IPS-18a (cell line): ENCODE measurements around the gene TARP.

Experiments
- H3K27ac ChIP-seq: one replicate; pipeline ENCODE4 v1.5.1; 2013; ENCODE audit warnings: low read length
- H3K27me3 ChIP-seq: one replicate; pipeline ENCODE4 v1.6.1; 2013; ENCODE audit warnings: mild to moderate bottlenecking, low read length; ENCODE audit not compliant: control insufficient read depth, insufficient read depth
- H3K36me3 ChIP-seq: one replicate; pipeline ENCODE4 v1.6.1; 2013; ENCODE audit warnings: low read depth, low read length; ENCODE audit not compliant: control insufficient read depth
- H3K4me1 ChIP-seq: one replicate; pipeline ENCODE4 v1.6.1; 2013; ENCODE audit warnings: low read depth, low read length; ENCODE audit not compliant: control insufficient read depth
- H3K4me3 ChIP-seq: one replicate; pipeline ENCODE4 v1.5.1; 2013; ENCODE audit warnings: low read length
- H3K9ac ChIP-seq: one replicate; pipeline ENCODE4 v1.6.1; 2013; ENCODE audit warnings: mild to moderate bottlenecking, low read length, moderate library complexity
- H3K9me3 ChIP-seq: one replicate; pipeline ENCODE4 v1.6.1; 2013; ENCODE audit warnings: low read depth, low read length; ENCODE audit not compliant: control insufficient read depth

TARP gene

DNA sequence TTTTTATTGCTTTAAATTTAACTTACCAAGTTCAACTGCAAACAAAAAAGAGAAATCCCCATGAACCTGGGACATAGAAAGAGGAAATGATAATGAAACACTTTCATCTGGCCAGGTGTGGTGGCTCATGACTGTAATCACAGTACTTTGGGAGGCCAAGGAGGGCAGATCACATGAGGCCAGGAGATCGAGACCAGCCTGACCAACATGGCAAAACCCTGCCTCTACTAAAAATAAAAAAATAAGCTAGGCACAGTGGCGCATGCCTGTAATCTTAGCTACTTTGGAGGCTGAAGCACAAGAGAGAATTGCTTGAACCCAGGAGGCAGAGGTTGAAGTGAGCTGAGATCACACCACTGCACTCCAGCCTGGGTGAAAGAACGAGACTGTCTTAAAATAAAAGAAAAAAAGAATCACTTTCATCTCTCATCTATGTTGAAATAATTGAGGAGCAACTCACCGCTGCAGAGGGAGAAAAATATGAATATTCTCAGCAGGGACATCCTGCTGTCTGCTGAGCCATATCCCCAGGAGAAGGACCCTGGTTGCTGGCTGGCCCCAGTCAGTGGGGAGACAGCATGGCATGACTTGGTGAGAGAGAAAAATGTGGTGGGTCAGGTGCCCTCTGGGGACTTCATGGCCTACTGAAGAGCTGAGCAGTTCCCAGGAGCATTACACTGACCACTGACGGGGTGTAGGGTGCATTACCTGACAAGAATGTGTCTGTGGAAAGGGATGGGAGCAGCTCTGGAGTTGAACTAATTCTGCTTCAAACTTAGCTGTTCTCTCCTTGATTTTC lies 22.8 kb upstream of the TARP start:
- no peaks in the 10 kb centered on the region for H3K27me3 ChIP-seq
- no peaks in the 10 kb centered on the region for H3K4me1 ChIP-seq
- H3K9ac ChIP-seq: no peak overlapping the region
- H3K36me3 ChIP-seq: no peaks in the 10 kb centered on the region
- H3K9me3 ChIP-seq: no peaks in the 10 kb centered on the region
- H3K27ac ChIP-seq: no peak overlapping the region
- no peak overlapping the region for H3K4me3 ChIP-seq

DNA sequence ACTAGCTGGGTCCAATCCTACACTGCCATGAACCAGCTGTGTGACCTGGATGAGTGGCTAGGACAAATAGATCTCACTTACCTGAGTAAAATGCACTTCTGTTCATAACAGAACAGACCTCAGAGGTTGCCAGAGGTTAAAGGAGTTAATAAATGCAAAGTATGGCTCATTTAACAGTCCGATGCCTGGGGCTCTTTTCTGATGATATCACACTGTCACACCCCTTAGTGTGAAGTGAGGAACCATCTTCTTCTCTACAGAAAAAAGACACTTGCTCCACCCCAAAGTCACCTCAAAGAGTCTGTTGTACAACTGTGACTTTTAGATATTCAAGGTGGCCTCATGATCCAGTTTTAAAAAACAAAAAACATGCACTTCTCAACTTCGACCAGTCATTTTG lies 21.5 kb upstream of the TARP start:
- no peaks in the 10 kb centered on the region for H3K27me3 ChIP-seq
- no peak overlapping the region for H3K4me3 ChIP-seq
- H3K36me3 ChIP-seq: no peaks in the 10 kb centered on the region
- no peaks in the 10 kb centered on the region for H3K9me3 ChIP-seq
- H3K4me1 ChIP-seq: no peaks in the 10 kb centered on the region
- H3K27ac ChIP-seq: no peak overlapping the region
- no peak overlapping the region for H3K9ac ChIP-seq

DNA sequence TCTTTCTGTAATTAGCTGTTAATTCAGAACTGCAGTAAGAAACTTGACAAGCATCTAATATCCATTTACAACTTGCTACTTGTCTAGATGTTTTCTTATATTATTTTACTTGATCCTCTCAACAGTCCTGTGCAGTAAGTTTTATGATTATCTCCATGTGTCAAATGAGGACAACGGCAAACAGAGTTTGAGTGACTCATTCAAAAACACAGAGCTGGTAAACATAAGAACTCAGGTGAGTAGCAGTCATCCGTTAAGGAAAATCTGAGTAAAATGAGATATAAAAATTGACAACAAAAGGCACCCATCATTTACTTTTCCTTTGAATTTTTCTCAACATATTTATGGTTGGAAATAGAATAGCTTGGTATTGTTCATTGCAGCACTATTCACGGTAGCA lies 19.0 kb upstream of the TARP start:
- no peaks in the 10 kb centered on the region for H3K9me3 ChIP-seq
- no peak overlapping the region for H3K4me3 ChIP-seq
- H3K27ac ChIP-seq: no peak overlapping the region
- H3K9ac ChIP-seq: no peak overlapping the region
- H3K4me1 ChIP-seq: no peaks in the 10 kb centered on the region
- H3K27me3 ChIP-seq: no peaks in the 10 kb centered on the region
- no peaks in the 10 kb centered on the region for H3K36me3 ChIP-seq

DNA sequence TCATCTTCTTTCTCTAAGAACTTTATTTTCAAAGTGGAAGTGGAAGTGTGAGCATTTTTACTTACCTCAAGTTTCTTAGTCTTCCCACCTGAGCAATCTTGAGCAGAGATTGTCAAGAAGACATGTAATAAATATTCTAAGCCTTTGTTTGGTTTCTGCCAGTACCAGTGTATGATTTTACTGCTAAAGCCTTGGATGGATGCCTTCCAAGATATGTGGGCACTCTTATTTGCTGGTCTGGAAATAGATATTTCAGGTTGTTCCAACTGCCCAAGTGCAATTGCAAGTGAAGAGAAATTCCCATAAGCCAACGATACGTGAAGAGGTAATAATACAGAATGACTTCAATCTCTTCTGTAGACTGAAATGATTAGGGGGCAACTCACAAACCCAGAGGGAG lies 18.2 kb upstream of the TARP start:
- Histone ChIP-seq H3K9ac (no peak overlapping the region), H3K4me3 (no peak overlapping the region), H3K27ac (no peak overlapping the region), H3K27me3 (no peaks in the 10 kb centered on the region), H3K4me1 (no peaks in the 10 kb centered on the region), H3K9me3 (no peaks in the 10 kb centered on the region), H3K36me3 (no peaks in the 10 kb centered on the region)

GRCh38 chr7:38291117-38291647 lies 17.7 kb upstream of the TARP start:
- Histone ChIP-seq H3K4me1 (no peaks in the 10 kb centered on the region), H3K27ac (no peak overlapping the region), H3K9me3 (no peaks in the 10 kb centered on the region), H3K27me3 (no peaks in the 10 kb centered on the region), H3K9ac (no peak overlapping the region), H3K4me3 (no peak overlapping the region), H3K36me3 (no peaks in the 10 kb centered on the region)

GRCh38 chr7:38284553-38284952 lies 11.1 kb upstream of the TARP start:
- Histone ChIP-seq H3K9ac (no peak overlapping the region), H3K4me3 (no peak overlapping the region), H3K4me1 (no peaks in the 10 kb centered on the region), H3K27me3 (no peaks in the 10 kb centered on the region), H3K9me3 (no peaks in the 10 kb centered on the region), H3K27ac (no peak overlapping the region), H3K36me3 (no peaks in the 10 kb centered on the region)

DNA sequence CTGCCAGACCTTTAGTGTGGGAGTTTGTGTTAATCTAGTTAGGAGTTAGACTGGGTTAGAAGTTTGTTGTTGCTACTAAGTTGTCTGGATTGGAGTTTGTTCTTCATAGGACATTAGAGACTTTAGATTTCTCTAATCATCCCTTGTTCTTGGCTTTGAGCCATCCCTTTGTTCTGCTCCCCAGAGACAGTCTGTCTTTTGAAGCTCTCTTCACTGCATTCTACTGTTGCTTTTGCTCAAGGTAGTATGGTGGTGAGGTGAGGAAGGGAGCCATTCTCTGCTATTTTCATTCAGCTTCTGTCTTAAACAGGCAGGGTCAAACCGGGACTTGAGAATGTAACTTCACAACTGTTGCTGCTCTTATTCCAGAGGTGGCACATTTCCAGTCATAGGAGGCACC lies 10.4 kb upstream of the TARP start:
- Histone ChIP-seq H3K4me1 (no peaks in the 10 kb centered on the region), H3K9ac (no peak overlapping the region), H3K4me3 (no peak overlapping the region), H3K36me3 (no peaks in the 10 kb centered on the region), H3K27me3 (no peaks in the 10 kb centered on the region), H3K27ac (no peak overlapping the region), H3K9me3 (no peaks in the 10 kb centered on the region)

- no peaks in the 10 kb centered on the region for H3K9me3 ChIP-seq
- no peak overlapping the region for H3K9ac ChIP-seq
- H3K36me3 ChIP-seq: no peaks in the 10 kb centered on the region
- H3K27ac ChIP-seq: no peak overlapping the region
- no peaks in the 10 kb centered on the region for H3K27me3 ChIP-seq
- no peak overlapping the region for H3K4me3 ChIP-seq
- H3K4me1 ChIP-seq: no peaks in the 10 kb centered on the region
These were observed 9.7 kb upstream of the TARP start for GRCh38 chr7:38283107-38283506.

DNA sequence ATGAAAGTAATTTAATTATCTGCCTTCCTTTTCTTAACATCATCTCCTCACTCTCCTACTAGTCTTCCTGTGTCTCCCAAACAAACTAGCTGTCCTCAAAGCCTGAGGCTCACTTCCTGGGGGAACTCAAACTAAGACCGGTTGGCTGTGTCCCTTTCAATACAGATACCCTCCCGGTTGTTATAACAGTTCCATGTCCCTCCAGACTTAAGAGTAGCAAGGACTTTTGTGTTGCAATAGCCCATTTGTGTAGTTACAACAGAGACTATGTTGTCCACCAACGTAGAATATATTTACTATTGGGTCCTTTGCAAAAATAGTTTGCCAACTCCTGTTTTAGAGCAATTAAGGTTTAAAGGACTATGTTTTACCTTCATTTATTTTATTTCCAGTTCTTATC lies 8.6 kb upstream of the TARP start:
- Histone ChIP-seq H3K36me3 (no peaks in the 10 kb centered on the region), H3K27ac (no peak overlapping the region)

DNA sequence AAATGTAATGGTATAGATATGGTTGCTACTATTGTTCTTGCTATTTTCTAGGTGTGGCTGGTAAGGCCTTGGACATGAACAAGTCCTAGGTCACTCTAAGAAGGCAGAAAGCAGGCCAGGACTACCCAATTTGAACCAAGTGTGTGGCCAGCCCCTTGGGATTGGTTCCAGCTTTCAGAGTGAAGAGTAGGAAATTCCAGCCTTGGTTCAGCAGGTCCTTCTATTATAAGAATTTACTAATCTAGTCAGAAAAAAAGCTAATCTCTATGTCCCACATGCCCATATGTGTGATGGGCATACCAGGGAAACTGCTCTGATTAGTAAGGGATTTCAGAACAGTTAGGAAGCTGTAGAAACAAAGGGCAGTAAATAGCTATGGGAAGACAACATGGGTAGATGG lies 7.8 kb upstream of the TARP start:
- H3K4me3 ChIP-seq: no peak overlapping the region
- H3K9ac ChIP-seq: no peak overlapping the region
- H3K27ac ChIP-seq: no peak overlapping the region
- no peaks in the 10 kb centered on the region for H3K27me3 ChIP-seq
- H3K36me3 ChIP-seq: no peaks in the 10 kb centered on the region
- peaks cover 5% of the 10 kb centered on the region for H3K4me1 ChIP-seq
- no peaks in the 10 kb centered on the region for H3K9me3 ChIP-seq

More for the DNA sequence above, 8.6 kb upstream of the TARP start:
- H3K4me1 ChIP-seq: no peaks in the 10 kb centered on the region
- H3K4me3 ChIP-seq: no peak overlapping the region
- no peaks in the 10 kb centered on the region for H3K27me3 ChIP-seq
- H3K9ac ChIP-seq: no peak overlapping the region
- H3K9me3 ChIP-seq: no peaks in the 10 kb centered on the region

DNA sequence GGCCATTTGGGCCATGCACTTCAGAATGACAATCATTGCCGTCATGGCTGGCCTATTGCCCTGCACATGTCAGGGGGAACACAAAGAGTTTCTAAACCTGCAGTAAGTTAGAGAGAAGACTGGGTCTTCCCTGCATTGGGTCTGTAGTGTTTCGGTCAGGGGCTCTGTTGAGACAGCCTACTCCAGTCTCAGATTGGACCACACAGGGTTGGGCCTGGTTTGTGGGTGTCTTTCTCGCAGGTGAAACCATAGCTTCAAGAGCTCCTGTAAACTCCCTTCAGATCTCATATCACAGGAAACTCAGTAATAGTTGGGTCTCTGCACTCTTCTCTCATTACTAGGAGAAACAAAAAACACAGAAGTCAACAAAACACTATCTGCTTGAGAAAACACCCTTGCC lies 7.3 kb upstream of the TARP start:
- H3K27me3 ChIP-seq: no peaks in the 10 kb centered on the region
- no peak overlapping the region for H3K4me3 ChIP-seq
- no peaks in the 10 kb centered on the region for H3K9me3 ChIP-seq
- H3K9ac ChIP-seq: no peak overlapping the region
- H3K36me3 ChIP-seq: no peaks in the 10 kb centered on the region
- H3K27ac ChIP-seq: no peak overlapping the region
- peaks cover 5% of the 10 kb centered on the region for H3K4me1 ChIP-seq

- Histone ChIP-seq H3K4me1 (peaks cover 5% of the 10 kb centered on the region), H3K9ac (no peak overlapping the region), H3K27ac (no peak overlapping the region), H3K9me3 (no peaks in the 10 kb centered on the region), H3K36me3 (no peaks in the 10 kb centered on the region), H3K27me3 (no peaks in the 10 kb centered on the region), H3K4me3 (no peak overlapping the region)
These were observed 6.6 kb upstream of the TARP start for GRCh38 chr7:38280000-38280399.
